GM13976 (cell line): ENCODE data around the gene RBPJL.

Source experiments
- DNase-seq: peaks from one replicate; pipeline ENCODE4 v3.0.0; 2012; ENCODE audit warnings: low spot score
- CTCF ChIP-seq: IDR thresholded peaks from 2 replicates; pipeline ENCODE4 v1.5.1; 2012; ENCODE audit warnings: borderline replicate concordance, mild to moderate bottlenecking; ENCODE audit not compliant: insufficient read depth; ENCODE audit errors: extremely low read depth, missing control alignments, control extremely low read depth
- in situ Hi-C: fragments of 300-500 bp; cut with MboI; formaldehyde crosslinking; loops from one replicate; pipeline ENCODE4 v1.12.0; 2022; ENCODE audit warnings: low sequenced_read_pairs, mixed read lengths, inconsistent platforms; ENCODE audit not compliant: unreplicated experiment

Gene RBPJL

GRCh38 chr20:45330476-45330875 lies 23.8 kb downstream of the RBPJL start:
- TF ChIP-seq CTCF: no peak
- in situ Hi-C loops: no loop called here
- DNase-seq: no peak

DNA sequence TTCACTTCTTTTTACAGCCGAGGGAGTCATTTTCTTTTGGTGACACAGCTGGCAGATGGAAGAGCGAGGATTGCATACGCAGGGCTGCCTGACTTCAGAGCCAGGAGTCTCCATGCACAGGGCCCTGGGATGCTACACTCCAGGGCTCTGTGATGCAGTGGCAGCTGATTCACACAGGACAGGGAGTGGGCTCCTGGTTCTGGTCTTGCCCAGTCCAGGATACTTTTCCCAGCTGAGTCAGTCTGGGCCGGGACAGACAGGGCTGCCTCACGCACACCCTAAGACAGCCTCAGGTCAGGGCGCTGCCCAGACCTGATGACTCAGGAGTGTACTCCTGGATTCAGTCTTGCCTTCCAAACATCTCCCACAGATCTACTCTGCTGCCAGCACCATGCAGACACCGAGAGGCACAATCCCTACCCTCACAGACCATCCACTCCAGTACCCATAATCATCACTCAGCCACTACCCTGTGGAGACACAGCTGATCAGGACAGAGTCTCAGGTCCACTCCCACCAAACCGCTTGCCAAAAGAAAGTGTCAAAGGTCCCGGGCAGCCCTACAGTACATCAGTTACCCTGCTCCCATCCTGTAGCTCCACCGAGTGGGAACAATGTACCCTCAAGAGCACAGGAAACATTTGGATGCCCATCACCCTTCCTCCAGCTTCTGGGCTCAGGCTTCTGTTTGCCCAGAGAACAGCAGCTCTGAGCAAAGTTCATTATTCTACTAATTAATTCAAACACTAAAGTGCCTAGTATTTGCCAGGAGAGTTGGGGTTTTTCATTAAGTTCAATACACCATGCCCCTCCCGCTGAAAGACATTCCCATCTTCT lies 30.1 kb downstream of the RBPJL start:
- DNase-seq: no peak
- TF ChIP-seq CTCF: no peak
- in situ Hi-C loops: no loop called here

DNA sequence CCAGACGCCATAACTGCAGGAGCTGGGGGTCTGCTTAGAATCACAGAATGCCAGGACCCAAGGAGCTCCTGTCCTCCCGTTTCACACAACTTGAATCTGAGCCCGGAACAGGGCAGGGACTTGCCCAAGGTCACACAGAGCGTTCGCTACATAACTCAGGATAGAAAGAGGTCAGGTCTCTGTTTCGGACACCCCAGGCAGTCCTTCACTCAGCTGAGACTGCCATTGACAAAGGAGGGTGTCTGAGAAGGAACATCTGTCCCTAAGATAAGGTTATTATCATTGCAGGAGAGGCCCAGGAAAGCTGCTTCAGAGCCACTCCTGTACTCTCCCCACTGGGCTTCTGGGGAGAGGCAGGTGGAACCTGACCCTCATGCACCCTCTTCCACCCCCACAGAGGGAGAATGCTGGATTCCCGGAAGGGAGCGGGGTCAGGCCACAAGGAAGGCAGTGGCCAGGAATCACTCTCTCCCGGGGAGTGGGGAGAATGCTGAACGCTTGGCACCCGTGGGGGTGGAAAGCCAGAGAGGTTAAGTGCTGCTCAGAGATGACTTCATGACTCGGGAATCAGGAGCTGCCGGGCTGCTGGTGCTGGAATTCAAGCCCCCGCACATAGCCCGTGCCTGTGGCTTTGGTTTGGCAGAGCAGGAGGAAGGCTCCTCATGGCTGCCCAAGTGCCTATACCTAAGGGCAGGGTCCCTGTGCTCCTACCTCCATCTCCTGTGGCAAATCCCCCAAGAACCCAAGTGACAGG lies 30.9 kb downstream of the RBPJL start:
- no peak for DNase-seq
- in situ Hi-C loops: no loop called here
- no peak for TF ChIP-seq CTCF

- DNase-seq: no peak
- no peak for TF ChIP-seq CTCF
- in situ Hi-C loops: no loop called here
Measured at GRCh38 chr20:45338121-45339030, 31.7 kb downstream of the RBPJL start.

DNA sequence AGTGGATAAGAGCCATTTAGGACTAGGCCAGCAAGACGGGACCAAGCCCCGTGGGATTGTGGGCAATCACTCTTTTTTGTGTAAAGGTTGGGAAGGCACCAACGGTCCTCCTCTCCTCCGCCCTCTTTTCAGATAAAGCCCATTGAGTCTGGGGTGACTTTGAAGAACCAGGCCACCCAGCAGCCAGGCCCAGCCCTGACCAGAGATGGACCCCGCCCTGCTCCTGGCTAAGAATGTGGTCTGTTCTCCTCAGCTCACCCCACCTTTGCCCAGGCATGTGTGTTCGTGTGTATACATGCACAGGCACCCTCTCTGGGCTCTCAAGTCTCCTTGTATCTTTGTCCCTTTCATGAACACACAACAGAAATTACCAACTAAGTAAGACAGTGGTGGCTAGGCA lies 32.4 kb downstream of the RBPJL start:
- DNase-seq: no peak
- in situ Hi-C loops: no loop called here
- no peak for TF ChIP-seq CTCF

DNA sequence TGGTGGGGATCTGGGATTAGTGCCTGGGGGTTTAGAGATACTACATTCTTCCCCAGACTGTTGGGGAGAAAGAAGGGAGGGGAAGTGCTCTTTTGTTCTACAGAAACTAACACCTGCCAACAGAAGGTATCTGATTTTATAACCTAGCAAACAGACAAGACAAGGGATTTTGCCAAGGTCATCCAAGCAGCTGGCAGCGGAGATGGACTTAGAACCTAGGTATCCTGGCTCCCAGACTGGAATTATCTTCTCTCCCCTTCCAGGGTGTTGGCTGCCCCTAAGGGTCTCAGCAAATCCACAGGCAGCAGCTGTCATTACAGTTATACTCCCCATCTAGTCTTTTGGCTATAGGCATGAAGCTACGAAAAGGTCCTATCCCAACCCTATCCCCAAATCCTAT lies 33.2 kb downstream of the RBPJL start:
- DNase-seq: no peak
- no peak for TF ChIP-seq CTCF
- in situ Hi-C loops: no loop called here
